ENCODE measurements around the gene CPT1A. TPM values are rescaled to one million over a fixed set of nuclear protein-coding genes. Genes with fewer than 3 reads are reported as not detected.

CPT1A gene
- total RNA-seq, 1 donor from 2014 or later: 0.54 TPM

DNA sequence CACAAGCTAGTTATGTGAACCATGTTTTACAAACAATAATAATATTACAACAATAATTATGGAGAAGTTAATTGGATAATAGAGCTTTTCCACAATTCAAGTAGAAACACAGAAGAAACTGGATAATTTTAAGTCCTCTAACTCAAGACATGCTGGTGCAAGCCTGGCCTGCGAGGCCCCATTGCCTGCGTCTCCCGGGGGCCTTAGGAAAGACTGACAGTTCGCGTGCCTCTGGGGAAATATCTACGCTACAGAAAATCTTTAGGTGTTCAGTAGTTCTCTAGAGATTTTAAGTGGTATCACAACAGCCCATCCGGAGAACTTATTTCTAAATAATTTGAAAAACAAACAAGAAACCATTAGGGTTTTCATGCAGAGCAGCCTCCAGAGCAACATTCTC is 134.2 kb downstream of the CPT1A start:
- Mint-ChIP-seq H3K4me1 (peaks cover 22% of the 10 kb centered on the region), H3K27ac (ENCODE audit: unreplicated experiment) (no peak overlapping the region), H3K27me3 (ENCODE audit: low read depth) (peaks cover 65% of the 10 kb centered on the region), H3K9me3 (no peaks in the 10 kb centered on the region), H3K36me3 (ENCODE audit: low read depth) (no peaks in the 10 kb centered on the region), H3K4me3 (no peak overlapping the region)
- TF ChIP-seq, protein P1, sequence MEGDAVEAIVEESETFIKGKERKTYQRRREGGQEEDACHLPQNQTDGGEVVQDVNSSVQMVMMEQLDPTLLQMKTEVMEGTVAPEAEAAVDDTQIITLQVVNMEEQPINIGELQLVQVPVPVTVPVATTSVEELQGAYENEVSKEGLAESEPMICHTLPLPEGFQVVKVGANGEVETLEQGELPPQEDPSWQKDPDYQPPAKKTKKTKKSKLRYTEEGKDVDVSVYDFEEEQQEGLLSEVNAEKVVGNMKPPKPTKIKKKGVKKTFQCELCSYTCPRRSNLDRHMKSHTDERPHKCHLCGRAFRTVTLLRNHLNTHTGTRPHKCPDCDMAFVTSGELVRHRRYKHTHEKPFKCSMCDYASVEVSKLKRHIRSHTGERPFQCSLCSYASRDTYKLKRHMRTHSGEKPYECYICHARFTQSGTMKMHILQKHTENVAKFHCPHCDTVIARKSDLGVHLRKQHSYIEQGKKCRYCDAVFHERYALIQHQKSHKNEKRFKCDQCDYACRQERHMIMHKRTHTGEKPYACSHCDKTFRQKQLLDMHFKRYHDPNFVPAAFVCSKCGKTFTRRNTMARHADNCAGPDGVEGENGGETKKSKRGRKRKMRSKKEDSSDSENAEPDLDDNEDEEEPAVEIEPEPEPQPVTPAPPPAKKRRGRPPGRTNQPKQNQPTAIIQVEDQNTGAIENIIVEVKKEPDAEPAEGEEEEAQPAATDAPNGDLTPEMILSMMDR (conservative IDR thresholded peaks at IDR 0.05): no peak
- no peak for DNase-seq (ENCODE audit: low read depth, low spot score)

DNA sequence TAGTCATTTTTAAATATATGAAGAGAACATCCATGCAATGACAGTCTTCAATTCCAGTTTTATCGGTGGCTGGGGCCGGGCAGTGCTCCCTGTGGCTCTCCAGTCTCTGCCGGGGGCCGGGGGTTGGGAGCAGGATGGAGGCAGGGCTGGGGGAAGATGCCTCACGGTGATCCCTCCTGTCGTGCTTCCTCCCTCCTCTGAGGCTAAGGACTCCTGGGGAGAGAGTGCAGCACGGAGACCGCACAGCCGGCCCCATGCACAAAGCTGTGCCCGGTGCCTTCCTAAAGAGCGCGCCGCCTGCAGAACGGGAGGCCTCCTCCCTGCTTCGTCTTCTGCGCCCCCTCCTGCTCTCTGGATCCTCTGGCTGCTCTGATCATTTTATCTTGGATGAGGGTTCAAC is 136.8 kb downstream of the CPT1A start:
- TF ChIP-seq, protein P1 (conservative IDR thresholded peaks at IDR 0.05): no peak
- Mint-ChIP-seq H3K9me3 (no peaks in the 10 kb centered on the region), H3K27ac (ENCODE audit: unreplicated experiment) (no peak overlapping the region), H3K4me1 (peaks cover 10% of the 10 kb centered on the region), H3K27me3 (ENCODE audit: low read depth) (peaks cover 61% of the 10 kb centered on the region), H3K36me3 (ENCODE audit: low read depth) (no peaks in the 10 kb centered on the region), H3K4me3 (no peak overlapping the region)
- DNase-seq (ENCODE audit: low read depth, low spot score): no peak

Other genes with a start within 250 kb of the CPT1A start
- 1.1 and 1.8 TPM in 2 replicates for gene GAL, start 157.4 kb downstream of the CPT1A start, total RNA-seq
- 4.2 and 6.8 TPM in 2 replicates for gene TESMIN, start 90.4 kb downstream of the CPT1A start, total RNA-seq
- 64.4 and 69.0 TPM in 2 replicates for gene MRPL21, start 61.9 kb upstream of the CPT1A start, total RNA-seq
- gene IGHMBP2, start 62.0 kb upstream of the CPT1A start, total RNA-seq: 28.1 and 30.1 TPM in 2 replicates
- not detected in 2 replicates for gene MRGPRD, start 139.1 kb upstream of the CPT1A start, total RNA-seq
- 0.16 and 0.23 TPM in 2 replicates for gene MRGPRF, start 171.3 kb upstream of the CPT1A start, total RNA-seq
- gene TPCN2, start 207.0 kb upstream of the CPT1A start, total RNA-seq: 14.2 and 14.4 TPM in 2 replicates

All from neural crest cell (in vitro differentiated cells).